H9 (cell line): ENCODE results near the gene SLC9A4. TPM values are rescaled to one million over a fixed set of nuclear protein-coding genes. Genes with fewer than 3 reads are reported as not detected.

Experiments
- DNase-seq: peaks from one replicate; pipeline ENCODE4 v3.0.0-alpha.2; 2017
- H2AFZ ChIP-seq: one replicate; pipeline ENCODE4 v1.6.1; 2013; ENCODE audit warnings: mild to moderate bottlenecking, low read length, control low read depth, moderate library complexity
- H2AK5ac ChIP-seq: 2 replicates; pipeline ENCODE4 v1.6.1; 2013; ENCODE audit warnings: low read length, control low read depth, mixed read lengths; ENCODE audit not compliant: insufficient read length
- H2BK120ac ChIP-seq: one replicate; pipeline ENCODE4 v1.6.1; 2013; ENCODE audit warnings: low read depth, mild to moderate bottlenecking, low read length, control low read depth, inconsistent platforms; ENCODE audit not compliant: poor library complexity, severe bottlenecking
- H2BK12ac ChIP-seq: 2 replicates; pipeline ENCODE4 v1.6.1; 2013; ENCODE audit warnings: low read length, control low read depth, mixed read lengths, low read depth; ENCODE audit not compliant: insufficient read length
- H2BK15ac ChIP-seq: 2 replicates; pipeline ENCODE4 v1.6.1; 2013; ENCODE audit warnings: low read depth, low read length, control low read depth
- H2BK20ac ChIP-seq: one replicate; pipeline ENCODE4 v1.6.1; 2013; ENCODE audit warnings: low read depth, mild to moderate bottlenecking, low read length, control low read depth, inconsistent platforms; ENCODE audit not compliant: poor library complexity, severe bottlenecking
- H2BK5ac ChIP-seq: 2 replicates; pipeline ENCODE4 v1.6.1; 2013; ENCODE audit warnings: low read length, control low read depth, mixed read lengths; ENCODE audit not compliant: insufficient read length
- H3K14ac ChIP-seq: 2 replicates; pipeline ENCODE4 v1.6.1; 2013; ENCODE audit warnings: low read length, control low read depth; ENCODE audit not compliant: insufficient read depth
- H3K18ac ChIP-seq: 2 replicates; pipeline ENCODE4 v1.6.1; 2013; ENCODE audit warnings: low read depth, mild to moderate bottlenecking, mixed read lengths, low read length, control low read depth; ENCODE audit not compliant: insufficient read length
- H3K23ac ChIP-seq: 2 replicates; pipeline ENCODE4 v1.6.1; 2013; ENCODE audit warnings: low read length, control low read depth, mixed read lengths, low read depth; ENCODE audit not compliant: insufficient read length
- H3K23me2 ChIP-seq: 2 replicates; pipeline ENCODE4 v1.6.1; 2013; ENCODE audit warnings: low read depth, mild to moderate bottlenecking, mixed read lengths, low read length, control low read depth; ENCODE audit not compliant: insufficient read length, poor library complexity, severe bottlenecking
- H3K27ac ChIP-seq: 2 replicates; pipeline ENCODE4 v1.5.1; 2013; ENCODE audit warnings: low read length, control low read depth, mixed read lengths, low read depth; ENCODE audit not compliant: insufficient read length
- H3K27me3 ChIP-seq: 2 replicates; pipeline ENCODE4 v1.6.1; 2013; ENCODE audit warnings: low read length, control low read depth, inconsistent platforms; ENCODE audit not compliant: insufficient read depth
- H3K4ac ChIP-seq: 2 replicates; pipeline ENCODE4 v1.6.1; 2013; ENCODE audit warnings: low read depth, mild to moderate bottlenecking, control low read depth, inconsistent platforms, low read length, moderate library complexity
- H3K4me1 ChIP-seq: 2 replicates; pipeline ENCODE4 v1.6.1; 2013; ENCODE audit warnings: low read length, control low read depth, inconsistent platforms; ENCODE audit not compliant: insufficient read depth
- H3K4me2 ChIP-seq: 2 replicates; pipeline ENCODE4 v1.6.1; 2013; ENCODE audit warnings: low read length, control low read depth, mixed read lengths; ENCODE audit not compliant: insufficient read length, insufficient read depth
- H3K56ac ChIP-seq: 2 replicates; pipeline ENCODE4 v1.6.1; 2013; ENCODE audit warnings: low read depth, mild to moderate bottlenecking, mixed read lengths, low read length, control low read depth; ENCODE audit not compliant: insufficient read length
- H3K79me1 ChIP-seq: 2 replicates; pipeline ENCODE4 v1.6.1; 2013; ENCODE audit warnings: low read depth, mild to moderate bottlenecking, moderate library complexity, low read length, control low read depth, inconsistent platforms; ENCODE audit not compliant: insufficient read depth, poor library complexity, severe bottlenecking
- H3K79me2 ChIP-seq: 2 replicates; pipeline ENCODE4 v1.6.1; 2013; ENCODE audit warnings: low read length, control low read depth, inconsistent platforms; ENCODE audit not compliant: insufficient read depth
- H3K9ac ChIP-seq: 2 replicates; pipeline ENCODE4 v1.6.1; 2013; ENCODE audit warnings: low read length, control low read depth, mixed read lengths; ENCODE audit not compliant: insufficient read length; ENCODE audit errors: extremely low read depth
- H3K9me3 ChIP-seq: one replicate; pipeline ENCODE4 v1.6.1; 2013; ENCODE audit warnings: low read depth, low read length, inconsistent platforms; ENCODE audit not compliant: control insufficient read depth
- H3T11ph ChIP-seq: one replicate; pipeline ENCODE4 v1.6.1; 2013; ENCODE audit warnings: mild to moderate bottlenecking, low read length, control low read depth, inconsistent platforms
- H4K20me1 ChIP-seq: one replicate; pipeline ENCODE4 v1.6.1; 2013; ENCODE audit not compliant: control insufficient read depth, insufficient read length, insufficient read depth
- H4K5ac ChIP-seq: 2 replicates; pipeline ENCODE4 v1.6.1; 2013; ENCODE audit warnings: low read depth, mild to moderate bottlenecking, mixed read lengths, low read length, control low read depth; ENCODE audit not compliant: insufficient read length
- H4K8ac ChIP-seq: replicated peaks from 2 replicates; pipeline ENCODE4 v1.6.1; 2013; ENCODE audit warnings: low read length, control low read depth, mixed read lengths, low read depth; ENCODE audit not compliant: insufficient read length
- H4K91ac ChIP-seq: 2 replicates; pipeline ENCODE4 v1.6.1; 2013; ENCODE audit warnings: low read depth, mild to moderate bottlenecking, moderate library complexity, mixed read lengths, low read length, control low read depth; ENCODE audit not compliant: insufficient read length
- H3K27ac Mint-ChIP-seq, 3 experiments: 2 replicates in 2 of 3; 3 replicates in 1 of 3; pipeline ENCODE4 v1.8.0; 2020 to 2021; ENCODE audit warnings: mixed read lengths in 3 of 3, mild to moderate bottlenecking in 1 of 3, moderate library complexity in 1 of 3
- H3K27me3 Mint-ChIP-seq: 2 replicates; pipeline ENCODE4 v1.8.0; 2021; ENCODE audit warnings: low read depth, mild to moderate bottlenecking, moderate library complexity, mixed read lengths
- H3K36me3 Mint-ChIP-seq, 3 experiments: 2 replicates in 2 of 3; 3 replicates in 1 of 3; pipeline ENCODE4 v1.8.0; 2020 to 2021; ENCODE audit warnings: low read depth in 3 of 3, mixed read lengths in 3 of 3; ENCODE audit not compliant: insufficient read depth in 1 of 3
- H3K4me1 Mint-ChIP-seq, 2 experiments: 2 replicates each; pipeline ENCODE4 v1.8.0; 2020; ENCODE audit warnings: mixed read lengths in 2 of 2
- H3K4me3 Mint-ChIP-seq, 2 experiments: 2 replicates in 1 of 2; 3 replicates in 1 of 2; pipeline ENCODE4 v1.8.0; 2020 to 2021; ENCODE audit warnings: mild to moderate bottlenecking in 2 of 2, mixed read lengths in 2 of 2, moderate library complexity in 1 of 2
- H3K9me3 Mint-ChIP-seq, 2 experiments: 2 replicates in 1 of 2; 3 replicates in 1 of 2; pipeline ENCODE4 v1.8.0; 2020; ENCODE audit warnings: mild to moderate bottlenecking in 2 of 2, mixed read lengths in 2 of 2, moderate library complexity in 1 of 2
- WGBS: extraction: QIAGEN DNeasy Blood & Tissue Kit; methylation state at CpG from one replicate; pipeline ENCODE4 v1.1.7; 2013; ENCODE audit warnings: missing lambda C conversion rate, low lambda C conversion rate, mixed read lengths; ENCODE audit not compliant: insufficient read length; ENCODE audit errors: extremely low coverage; 5-methylcytosine and 5-hydroxymethylcytosine counted together
- total RNA-seq: library from RNA; stranded (reverse); gene quantifications from 2 replicates; pipeline ENCODE4 v1.2.1, GENCODE V29; 2021
- TF ChIP-seq, protein P1 (sequence below): fragments of 200-600 bp; sonication (generic); conservative IDR thresholded peaks from 3 replicates; pipeline ENCODE4 v1.8.0; 2021; ENCODE audit warnings: antibody characterized with exemption, mild to moderate bottlenecking

SLC9A4 gene
- total RNA-seq, 1 experiment from 2014 or later, result not detected

DNA sequence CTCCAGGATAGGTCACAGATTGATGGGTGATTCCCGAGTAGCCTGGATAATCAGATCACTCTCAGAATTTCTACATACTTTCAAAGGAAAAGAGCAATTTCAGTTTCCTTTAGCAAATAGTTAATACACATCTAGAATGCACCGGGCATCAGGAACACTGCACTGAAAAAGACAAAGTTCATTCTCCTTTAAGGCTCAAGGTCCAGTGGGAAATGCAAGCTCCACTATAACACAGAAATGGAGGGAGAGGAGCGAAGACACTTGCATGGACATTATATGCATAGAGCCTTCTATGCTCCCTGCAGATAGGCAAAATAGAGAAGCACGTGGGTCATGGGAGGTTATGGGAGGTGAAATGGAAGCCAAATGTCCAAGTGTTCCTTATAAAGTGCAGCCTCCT is 49.1 kb downstream of the SLC9A4 start:
- Histone ChIP-seq H3K9me3 (no peaks in the 10 kb centered on the region), H3T11ph (no peak overlapping the region), H2AK5ac (no peak overlapping the region), H2BK5ac (no peak overlapping the region), H3K79me1 (no peaks in the 10 kb centered on the region), H2BK20ac (no peak overlapping the region), H3K23ac (no peak overlapping the region), H3K79me2 (no peaks in the 10 kb centered on the region), H3K4me1 (no peaks in the 10 kb centered on the region), H3K4ac (no peak overlapping the region), H2BK15ac (no peak overlapping the region), H4K5ac (no peak overlapping the region), H2BK120ac (no peak overlapping the region), H4K91ac (no peak overlapping the region), H3K4me2 (no peak overlapping the region), H3K27me3 (no peaks in the 10 kb centered on the region), H2AFZ (no peak overlapping the region), H3K14ac (no peak overlapping the region), H3K9ac (no peak overlapping the region), H4K8ac (no peak overlapping the region), H3K27ac (no peak overlapping the region), H2BK12ac (no peak overlapping the region), H4K20me1 (no peaks in the 10 kb centered on the region), H3K18ac (no peak overlapping the region), H3K23me2 (no peaks in the 10 kb centered on the region), H3K56ac (no peak overlapping the region)
- Mint-ChIP-seq H3K4me3 (no peak overlapping the region), H3K9me3 (no peaks in the 10 kb centered on the region), H3K27me3 (no peaks in the 10 kb centered on the region; the same call in 1 of the 2 replicates), H3K36me3 (no peaks in the 10 kb centered on the region), H3K4me1 (no peaks in the 10 kb centered on the region), H3K27ac (no peak overlapping the region)
- TF ChIP-seq, protein P1, sequence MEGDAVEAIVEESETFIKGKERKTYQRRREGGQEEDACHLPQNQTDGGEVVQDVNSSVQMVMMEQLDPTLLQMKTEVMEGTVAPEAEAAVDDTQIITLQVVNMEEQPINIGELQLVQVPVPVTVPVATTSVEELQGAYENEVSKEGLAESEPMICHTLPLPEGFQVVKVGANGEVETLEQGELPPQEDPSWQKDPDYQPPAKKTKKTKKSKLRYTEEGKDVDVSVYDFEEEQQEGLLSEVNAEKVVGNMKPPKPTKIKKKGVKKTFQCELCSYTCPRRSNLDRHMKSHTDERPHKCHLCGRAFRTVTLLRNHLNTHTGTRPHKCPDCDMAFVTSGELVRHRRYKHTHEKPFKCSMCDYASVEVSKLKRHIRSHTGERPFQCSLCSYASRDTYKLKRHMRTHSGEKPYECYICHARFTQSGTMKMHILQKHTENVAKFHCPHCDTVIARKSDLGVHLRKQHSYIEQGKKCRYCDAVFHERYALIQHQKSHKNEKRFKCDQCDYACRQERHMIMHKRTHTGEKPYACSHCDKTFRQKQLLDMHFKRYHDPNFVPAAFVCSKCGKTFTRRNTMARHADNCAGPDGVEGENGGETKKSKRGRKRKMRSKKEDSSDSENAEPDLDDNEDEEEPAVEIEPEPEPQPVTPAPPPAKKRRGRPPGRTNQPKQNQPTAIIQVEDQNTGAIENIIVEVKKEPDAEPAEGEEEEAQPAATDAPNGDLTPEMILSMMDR, result no peak
- WGBS, result no CpG with 5 or more reads among the region's 4 CpGs
- DNase-seq, result no peak
